ENCODE measurements around the gene RGL1. TPM values are rescaled to one million over a fixed set of nuclear protein-coding genes. Genes with fewer than 3 reads are reported as not detected.

The RGL1 gene
- total and polyA plus RNA-seq, 7 donors = 8.3 to 42.1 (median 23.8) TPM

GRCh38 chr1:183914891-183915290 lies 110.0 kb downstream of the RGL1 start:
- Histone ChIP-seq H3K27ac (peak overlapping the region in 3 of 4 donors; percentile 22 to 74 (median 70)), H3K4me1 (peaks cover 0 to 34% (median 30%) of the 10 kb centered on the region in 4 donors), H3K9me3 (no peaks in the 10 kb centered on the region), H3K4me3 (no peak overlapping the region), H3K27me3 (no peaks in the 10 kb centered on the region), H3K36me3 (peaks cover 0 to 78% (median 12%) of the 10 kb centered on the region in 4 donors)
- intact Hi-C loops (cut with DNase I) = no loop called here
- no peak for DNase-seq
- TF ChIP-seq CTCF (IDR thresholded peaks at IDR 0.05) (no peak), POLR2A (IDR thresholded peaks at IDR 0.05) (no peak), POLR2AphosphoS5 (IDR thresholded peaks at IDR 0.05) (no peak), EP300 (IDR thresholded peaks at IDR 0.05) (no peak)

GRCh38 chr1:183915625-183916510 lies 110.9 kb downstream of the RGL1 start:
- Histone ChIP-seq H3K9me3 (no peaks in the 10 kb centered on the region), H3K27ac (peak overlapping the region; percentile 58 to 74 (median 70)), H3K4me3 (no peak overlapping the region), H3K36me3 (peaks cover 3 to 80% (median 15%) of the 10 kb centered on the region in 4 donors), H3K27me3 (no peaks in the 10 kb centered on the region), H3K4me1 (peaks cover 0 to 33% (median 29%) of the 10 kb centered on the region in 4 donors)
- 18 to 23% methylated on average over 10 of the region's 10 CpGs for WGBS, 2 donors
- DNase-seq = peak; percentile 92
- intact Hi-C loops (cut with DNase I) = loop anchor here (1.0 to 2.0 kb wide), 2 partner anchors 111 to 261 kb away; partner anchors contain the start of gene RGL1
- TF ChIP-seq EP300 (IDR thresholded peaks at IDR 0.05) = no peak
- TF ChIP-seq CTCF (IDR thresholded peaks at IDR 0.05) = peak; percentile 82 to 86 (median 84)
- TF ChIP-seq POLR2AphosphoS5 (IDR thresholded peaks at IDR 0.05) = peak in 3 of 4 donors; percentile 20 to 59 (median 50)
- TF ChIP-seq POLR2A (IDR thresholded peaks at IDR 0.05) = no peak

GRCh38 chr1:183916574-183916973 lies 111.7 kb downstream of the RGL1 start:
- no peak for DNase-seq
- H3K4me3 ChIP-seq = no peak overlapping the region
- H3K4me1 ChIP-seq = peaks cover 0 to 26% (median 26%) of the 10 kb centered on the region in 4 donors
- H3K27ac ChIP-seq = peak overlapping the region in 2 of 4 donors; percentile 71 to 74
- H3K36me3 ChIP-seq = peaks cover 3 to 81% (median 15%) of the 10 kb centered on the region in 4 donors
- WGBS, 2 donors = 93 to 95% methylated on average over 8 of the region's 8 CpGs
- H3K9me3 ChIP-seq = no peaks in the 10 kb centered on the region
- intact Hi-C loops (cut with DNase I) = loop anchor here (1.0 to 2.0 kb wide), 2 partner anchors 112 to 261 kb away; partner anchors contain the start of gene RGL1
- H3K27me3 ChIP-seq = no peaks in the 10 kb centered on the region
- no peak for TF ChIP-seq POLR2A (IDR thresholded peaks at IDR 0.05)
- TF ChIP-seq EP300 (IDR thresholded peaks at IDR 0.05) = no peak
- no peak for TF ChIP-seq CTCF (IDR thresholded peaks at IDR 0.05)
- no peak for TF ChIP-seq POLR2AphosphoS5 (IDR thresholded peaks at IDR 0.05)

- no peak overlapping the region for H3K27ac ChIP-seq
- TF ChIP-seq EP300 (IDR thresholded peaks at IDR 0.05) (no peak), CTCF (IDR thresholded peaks at IDR 0.05) (no peak), POLR2AphosphoS5 (IDR thresholded peaks at IDR 0.05) (no peak), POLR2A (IDR thresholded peaks at IDR 0.05) (no peak)
- no peaks in the 10 kb centered on the region for H3K9me3 ChIP-seq
- intact Hi-C loops (cut with DNase I) = no loop called here
- no peak overlapping the region for H3K4me3 ChIP-seq
- no peaks in the 10 kb centered on the region for H3K27me3 ChIP-seq
- DNase-seq = no peak
- peaks cover 3 to 85% (median 23%) of the 10 kb centered on the region in 4 donors for H3K36me3 ChIP-seq
- peaks cover 0 to 26% (median 22%) of the 10 kb centered on the region in 4 donors for H3K4me1 ChIP-seq
- 89% methylated on average over 6 of the region's 6 CpGs for WGBS, 2 donors
Measured at GRCh38 chr1:183918589-183918988, 113.7 kb downstream of the RGL1 start.

Data from sigmoid colon (tissue), 7 donors.